ENCODE measurements around the gene TCP11L2.

- TF ChIP-seq PCBP1 (IDR thresholded peaks at IDR 0.05; ENCODE audit: low read depth, low read length, poor library complexity, severe bottlenecking) (no peak), NCOA2 (IDR thresholded peaks at IDR 0.05; ENCODE audit: partially characterized antibody in 2 of 2) (no peak), ZNF354B (CRISPR knock-in tag; IDR thresholded peaks at IDR 0.05) (no peak), YY1 (IDR thresholded peaks at IDR 0.05; ENCODE audit: borderline replicate concordance in 1 of 3, control insufficient read depth in 1 of 3, extremely low read depth in 1 of 3, insufficient read depth in 3 of 3, insufficient read length in 1 of 3, insufficient replicate concordance in 2 of 3, low read depth in 1 of 3, low read length in 2 of 3) (no peak)
- TF ChIP-seq, protein P1, sequence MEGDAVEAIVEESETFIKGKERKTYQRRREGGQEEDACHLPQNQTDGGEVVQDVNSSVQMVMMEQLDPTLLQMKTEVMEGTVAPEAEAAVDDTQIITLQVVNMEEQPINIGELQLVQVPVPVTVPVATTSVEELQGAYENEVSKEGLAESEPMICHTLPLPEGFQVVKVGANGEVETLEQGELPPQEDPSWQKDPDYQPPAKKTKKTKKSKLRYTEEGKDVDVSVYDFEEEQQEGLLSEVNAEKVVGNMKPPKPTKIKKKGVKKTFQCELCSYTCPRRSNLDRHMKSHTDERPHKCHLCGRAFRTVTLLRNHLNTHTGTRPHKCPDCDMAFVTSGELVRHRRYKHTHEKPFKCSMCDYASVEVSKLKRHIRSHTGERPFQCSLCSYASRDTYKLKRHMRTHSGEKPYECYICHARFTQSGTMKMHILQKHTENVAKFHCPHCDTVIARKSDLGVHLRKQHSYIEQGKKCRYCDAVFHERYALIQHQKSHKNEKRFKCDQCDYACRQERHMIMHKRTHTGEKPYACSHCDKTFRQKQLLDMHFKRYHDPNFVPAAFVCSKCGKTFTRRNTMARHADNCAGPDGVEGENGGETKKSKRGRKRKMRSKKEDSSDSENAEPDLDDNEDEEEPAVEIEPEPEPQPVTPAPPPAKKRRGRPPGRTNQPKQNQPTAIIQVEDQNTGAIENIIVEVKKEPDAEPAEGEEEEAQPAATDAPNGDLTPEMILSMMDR (IDR thresholded peaks at IDR 0.05 in 2 of 3, conservative IDR thresholded peaks at IDR 0.05 in 1 of 3; ENCODE audit: insufficient read depth in 2 of 3, low read depth in 1 of 3, low read length in 3 of 3) = no peak
Observed at GRCh38 chr12:106254724-106255123, 47.8 kb upstream of the TCP11L2 start.
